Measurements from ENCODE around the gene TMIGD1. TPM values are rescaled to one million over a fixed set of nuclear protein-coding genes. Genes with fewer than 3 reads are reported as not detected.

TMIGD1 gene
- total RNA-seq, 1 experiment from 2014 or later, result not detected

DNA sequence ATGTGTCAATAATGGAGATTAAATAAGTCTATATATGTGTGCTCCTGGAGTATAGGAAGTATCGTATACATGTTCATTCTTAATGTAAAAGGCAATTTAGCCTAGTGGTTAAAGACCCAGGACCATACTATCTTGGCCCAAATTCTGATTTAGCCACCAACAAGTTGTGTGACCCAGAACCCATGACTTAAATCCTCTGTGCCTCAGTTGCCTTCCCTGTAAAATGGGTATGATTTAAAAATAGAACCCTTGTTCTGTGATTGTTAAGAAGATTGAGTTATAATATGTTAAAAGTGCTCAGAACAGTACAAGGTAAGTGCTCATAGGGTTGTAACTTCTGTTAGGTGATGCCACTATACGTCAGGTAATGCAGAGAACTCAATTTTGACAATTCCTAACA lies 23.3 kb downstream of the TMIGD1 start:
- Histone ChIP-seq H3K9ac (ENCODE audit: extremely low read depth, insufficient read length, low read length) (no peak overlapping the region), H2AFZ (ENCODE audit: low read length) (no peak overlapping the region), H4K5ac (ENCODE audit: insufficient read length, low read depth, low read length) (no peak overlapping the region), H2BK5ac (ENCODE audit: insufficient read length, low read length) (no peak overlapping the region), H2AK5ac (ENCODE audit: insufficient read length, low read length) (no peak overlapping the region), H2BK12ac (ENCODE audit: insufficient read length, low read depth, low read length) (no peak overlapping the region), H3K56ac (ENCODE audit: insufficient read length, low read depth, low read length) (no peak overlapping the region), H3K18ac (ENCODE audit: insufficient read length, low read depth, low read length) (no peak overlapping the region), H3K14ac (ENCODE audit: insufficient read depth, low read length) (no peak overlapping the region), H4K8ac (replicated peaks; ENCODE audit: insufficient read length, low read depth, low read length) (no peak overlapping the region), H2BK15ac (ENCODE audit: low read depth, low read length) (no peak overlapping the region), H3K79me2 (ENCODE audit: insufficient read depth, low read length) (no peaks in the 10 kb centered on the region), H3K23ac (ENCODE audit: insufficient read length, low read depth, low read length) (no peak overlapping the region), H3K4me2 (ENCODE audit: insufficient read depth, insufficient read length, low read length) (no peak overlapping the region), H3K9me3 (ENCODE audit: control insufficient read depth, low read depth, low read length) (no peaks in the 10 kb centered on the region), H3T11ph (ENCODE audit: low read length) (no peak overlapping the region), H3K27me3 (ENCODE audit: insufficient read depth, low read length) (no peaks in the 10 kb centered on the region), H3K23me2 (ENCODE audit: insufficient read length, low read depth, low read length, poor library complexity, severe bottlenecking) (no peaks in the 10 kb centered on the region), H3K27ac (ENCODE audit: insufficient read length, low read depth, low read length) (no peak overlapping the region), H3K4me1 (ENCODE audit: insufficient read depth, low read length) (no peaks in the 10 kb centered on the region), H4K91ac (ENCODE audit: insufficient read length, low read depth, low read length) (no peak overlapping the region), H3K79me1 (ENCODE audit: insufficient read depth, low read depth, low read length, poor library complexity, severe bottlenecking) (no peaks in the 10 kb centered on the region), H3K4ac (ENCODE audit: low read depth, low read length) (no peak overlapping the region), H2BK120ac (ENCODE audit: low read depth, low read length, poor library complexity, severe bottlenecking) (no peak overlapping the region), H4K20me1 (ENCODE audit: control insufficient read depth, insufficient read depth, insufficient read length) (no peaks in the 10 kb centered on the region), H2BK20ac (ENCODE audit: low read depth, low read length, poor library complexity, severe bottlenecking) (no peak overlapping the region)
- WGBS (ENCODE audit: extremely low coverage, insufficient read length, low lambda C conversion rate), result no CpG with 5 or more reads among the region's 2 CpGs
- Mint-ChIP-seq H3K36me3 (ENCODE audit: insufficient read depth in 1 of 3, low read depth in 3 of 3) (no peaks in the 10 kb centered on the region), H3K4me1 (no peaks in the 10 kb centered on the region), H3K27me3 (ENCODE audit: low read depth) (peaks cover 7% of the 10 kb centered on the region; the same call in 1 of the 2 replicates), H3K9me3 (no peaks in the 10 kb centered on the region), H3K4me3 (no peak overlapping the region), H3K27ac (no peak overlapping the region)
- TF ChIP-seq, protein P1, sequence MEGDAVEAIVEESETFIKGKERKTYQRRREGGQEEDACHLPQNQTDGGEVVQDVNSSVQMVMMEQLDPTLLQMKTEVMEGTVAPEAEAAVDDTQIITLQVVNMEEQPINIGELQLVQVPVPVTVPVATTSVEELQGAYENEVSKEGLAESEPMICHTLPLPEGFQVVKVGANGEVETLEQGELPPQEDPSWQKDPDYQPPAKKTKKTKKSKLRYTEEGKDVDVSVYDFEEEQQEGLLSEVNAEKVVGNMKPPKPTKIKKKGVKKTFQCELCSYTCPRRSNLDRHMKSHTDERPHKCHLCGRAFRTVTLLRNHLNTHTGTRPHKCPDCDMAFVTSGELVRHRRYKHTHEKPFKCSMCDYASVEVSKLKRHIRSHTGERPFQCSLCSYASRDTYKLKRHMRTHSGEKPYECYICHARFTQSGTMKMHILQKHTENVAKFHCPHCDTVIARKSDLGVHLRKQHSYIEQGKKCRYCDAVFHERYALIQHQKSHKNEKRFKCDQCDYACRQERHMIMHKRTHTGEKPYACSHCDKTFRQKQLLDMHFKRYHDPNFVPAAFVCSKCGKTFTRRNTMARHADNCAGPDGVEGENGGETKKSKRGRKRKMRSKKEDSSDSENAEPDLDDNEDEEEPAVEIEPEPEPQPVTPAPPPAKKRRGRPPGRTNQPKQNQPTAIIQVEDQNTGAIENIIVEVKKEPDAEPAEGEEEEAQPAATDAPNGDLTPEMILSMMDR (conservative IDR thresholded peaks at IDR 0.05), result no peak
- no peak for DNase-seq
